ENCODE results near the gene PTPRM. TPM values are rescaled to one million over a fixed set of nuclear protein-coding genes. Genes with fewer than 3 reads are reported as not detected.

The PTPRM gene
- total and polyA plus RNA-seq, 2 of the 8 experiments (the other 6 are each of a cell fraction or from before 2014, with no cell fraction given): 4.1 to 7.0 TPM

GRCh38 chr18:8348051-8348720 is 781.1 kb downstream of the PTPRM start (continued):
- TF ChIP-seq HDAC2 (IDR thresholded peaks at IDR 0.05; ENCODE audit: borderline replicate concordance in 1 of 2, low read depth in 2 of 2, low read length in 2 of 2): no peak
- no peak for TF ChIP-seq RXRA (IDR thresholded peaks at IDR 0.05; ENCODE audit: insufficient read depth, low read depth, low read length)
- no peak for TF ChIP-seq TAF1 (IDR thresholded peaks at IDR 0.05; ENCODE audit: low read depth, low read length)
- TF ChIP-seq KDM4A (IDR thresholded peaks at IDR 0.05; ENCODE audit: low read depth, low read length, severe bottlenecking): no peak
